NT2/D1 (cell line): ENCODE measurements around the gene NKX6-2.

Experiments used
- DNase-seq: peaks from one replicate; pipeline ENCODE4 v3.0.0-alpha.2; 2011; ENCODE audit warnings: low read depth, low spot score
- H3K27me3 ChIP-seq: 2 replicates; pipeline ENCODE4 v1.6.0; 2011; ENCODE audit warnings: mild to moderate bottlenecking; ENCODE audit not compliant: insufficient read length, insufficient read depth
- H3K36me3 ChIP-seq: 2 replicates; pipeline ENCODE4 v1.6.1; 2011; ENCODE audit warnings: mild to moderate bottlenecking, low read length, mixed read lengths; ENCODE audit not compliant: insufficient read depth, insufficient read length
- H3K4me1 ChIP-seq: 2 replicates; pipeline ENCODE4 v1.5.1; 2011; ENCODE audit not compliant: insufficient read depth, insufficient read length
- H3K4me3 ChIP-seq: 2 replicates; pipeline ENCODE4 v1.5.1; 2011; ENCODE audit warnings: low read depth; ENCODE audit not compliant: insufficient read length
- H3K9ac ChIP-seq: 2 replicates; pipeline ENCODE4 v1.6.0; 2011; ENCODE audit warnings: low read depth; ENCODE audit not compliant: insufficient read length
- H3K9me3 ChIP-seq: 2 replicates; pipeline ENCODE4 v1.5.1; 2011; ENCODE audit warnings: mild to moderate bottlenecking, low read length; ENCODE audit not compliant: insufficient read depth
- SUZ12 ChIP-seq: IDR thresholded peaks from 2 replicates; pipeline ENCODE4 v1.6.1; 2011; ENCODE audit not compliant: insufficient read length, insufficient read depth; ENCODE audit errors: extremely low read depth
- YY1 ChIP-seq: IDR thresholded peaks from 2 replicates; pipeline ENCODE4 v1.6.1; 2011; ENCODE audit not compliant: insufficient read length, insufficient read depth
- ZNF274 ChIP-seq: IDR thresholded peaks from 2 replicates; pipeline ENCODE4 v1.6.1; 2011; ENCODE audit warnings: mild to moderate bottlenecking, low read depth, low read length

NKX6-2 gene

DNA sequence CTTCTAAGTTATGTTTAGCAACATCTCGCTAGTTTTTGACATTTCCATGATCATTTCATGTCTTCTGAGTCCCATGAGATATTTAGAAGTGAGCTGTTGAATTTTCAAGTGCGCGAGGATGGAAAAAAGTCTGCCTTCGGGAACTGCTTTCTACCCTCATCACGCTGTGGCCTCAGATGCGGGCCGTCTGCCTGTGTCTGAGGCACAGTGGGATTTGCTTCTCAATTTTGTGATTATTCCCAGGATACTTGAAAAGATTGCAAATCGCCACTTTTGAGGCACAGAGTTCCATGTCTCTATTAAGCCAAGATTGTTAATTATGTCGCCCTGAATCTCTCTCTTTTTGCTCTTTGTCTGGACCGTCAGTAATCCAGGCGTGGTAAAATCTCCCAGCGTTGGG lies 30.8 kb upstream of the NKX6-2 start:
- no peak for DNase-seq

DNA sequence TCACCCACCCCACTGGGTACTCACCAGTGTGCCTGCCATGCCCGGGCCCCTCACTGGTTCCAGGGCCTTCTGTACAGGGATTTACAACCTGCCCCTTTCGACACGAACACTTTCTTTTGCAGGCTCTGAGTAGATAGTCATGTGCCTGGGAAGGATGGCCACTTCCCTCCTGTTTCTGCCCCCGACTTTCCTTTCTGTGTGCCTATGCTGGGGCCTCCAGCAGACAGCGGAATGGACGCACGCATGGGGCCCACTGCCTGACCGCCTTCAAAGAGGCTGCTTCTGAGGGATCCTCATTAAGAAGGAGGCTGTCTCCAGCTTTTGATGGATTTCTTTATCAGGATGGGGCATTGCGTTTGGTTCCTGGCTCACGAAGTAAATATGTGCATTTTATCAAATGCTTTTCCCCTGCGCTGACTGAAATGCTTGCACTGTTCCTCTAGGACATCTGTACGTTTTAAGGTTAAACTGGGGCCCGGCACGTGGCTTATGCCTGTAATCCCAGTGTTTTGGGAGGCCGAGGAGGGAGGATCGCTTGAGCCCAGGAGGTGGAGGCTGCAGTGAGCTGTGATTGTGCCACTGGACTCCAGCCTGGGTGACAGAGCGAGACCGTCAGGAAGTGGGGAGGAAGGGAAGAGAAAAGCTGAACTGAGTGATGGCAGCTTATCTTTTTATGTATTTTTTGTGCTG lies 29.4 kb upstream of the NKX6-2 start:
- DNase-seq = no peak
- Histone ChIP-seq H3K4me3 (no peak overlapping the region), H3K9me3 (no peaks in the 10 kb centered on the region), H3K36me3 (no peaks in the 10 kb centered on the region), H3K9ac (no peak overlapping the region), H3K4me1 (peaks cover 2% of the 10 kb centered on the region), H3K27me3 (no peaks in the 10 kb centered on the region)
- TF ChIP-seq ZNF274 = no peak
- no peak for TF ChIP-seq YY1
- no peak for TF ChIP-seq SUZ12

More for the DNA sequence above, 30.8 kb upstream of the NKX6-2 start:
- H3K9ac ChIP-seq = no peak overlapping the region
- no peaks in the 10 kb centered on the region for H3K27me3 ChIP-seq
- H3K36me3 ChIP-seq = no peaks in the 10 kb centered on the region
- TF ChIP-seq SUZ12 (no peak), ZNF274 (no peak), YY1 (no peak)
- H3K4me3 ChIP-seq = no peak overlapping the region
- peaks cover 2% of the 10 kb centered on the region for H3K4me1 ChIP-seq
- H3K9me3 ChIP-seq = no peaks in the 10 kb centered on the region; the same call in 1 of the 2 replicates

DNA sequence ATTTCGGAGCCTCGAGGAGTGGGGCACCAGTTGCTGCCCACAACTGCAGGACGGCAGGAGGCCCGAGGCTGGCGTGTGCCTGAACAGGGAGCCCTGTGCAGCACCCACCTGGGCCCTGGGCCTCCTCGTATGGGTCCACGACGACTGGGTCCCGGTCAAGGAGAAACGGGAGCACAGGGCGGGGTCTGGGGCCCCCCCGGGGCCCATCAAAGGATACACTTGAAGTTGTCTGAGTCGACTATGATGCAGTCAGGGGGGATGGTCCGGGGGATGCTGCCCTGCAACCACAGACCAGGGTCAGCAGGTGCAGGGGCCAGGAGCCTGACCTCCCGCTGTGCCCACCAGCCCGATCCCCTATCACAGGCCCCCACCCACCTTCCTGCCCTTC lies 28.5 kb upstream of the NKX6-2 start:
- Histone ChIP-seq H3K4me1 (peaks cover 2% of the 10 kb centered on the region), H3K4me3 (no peak overlapping the region), H3K9ac (no peak overlapping the region), H3K27me3 (no peaks in the 10 kb centered on the region), H3K9me3 (no peaks in the 10 kb centered on the region), H3K36me3 (no peaks in the 10 kb centered on the region)
- no peak for DNase-seq
- TF ChIP-seq SUZ12 (no peak), ZNF274 (no peak), YY1 (no peak)

DNA sequence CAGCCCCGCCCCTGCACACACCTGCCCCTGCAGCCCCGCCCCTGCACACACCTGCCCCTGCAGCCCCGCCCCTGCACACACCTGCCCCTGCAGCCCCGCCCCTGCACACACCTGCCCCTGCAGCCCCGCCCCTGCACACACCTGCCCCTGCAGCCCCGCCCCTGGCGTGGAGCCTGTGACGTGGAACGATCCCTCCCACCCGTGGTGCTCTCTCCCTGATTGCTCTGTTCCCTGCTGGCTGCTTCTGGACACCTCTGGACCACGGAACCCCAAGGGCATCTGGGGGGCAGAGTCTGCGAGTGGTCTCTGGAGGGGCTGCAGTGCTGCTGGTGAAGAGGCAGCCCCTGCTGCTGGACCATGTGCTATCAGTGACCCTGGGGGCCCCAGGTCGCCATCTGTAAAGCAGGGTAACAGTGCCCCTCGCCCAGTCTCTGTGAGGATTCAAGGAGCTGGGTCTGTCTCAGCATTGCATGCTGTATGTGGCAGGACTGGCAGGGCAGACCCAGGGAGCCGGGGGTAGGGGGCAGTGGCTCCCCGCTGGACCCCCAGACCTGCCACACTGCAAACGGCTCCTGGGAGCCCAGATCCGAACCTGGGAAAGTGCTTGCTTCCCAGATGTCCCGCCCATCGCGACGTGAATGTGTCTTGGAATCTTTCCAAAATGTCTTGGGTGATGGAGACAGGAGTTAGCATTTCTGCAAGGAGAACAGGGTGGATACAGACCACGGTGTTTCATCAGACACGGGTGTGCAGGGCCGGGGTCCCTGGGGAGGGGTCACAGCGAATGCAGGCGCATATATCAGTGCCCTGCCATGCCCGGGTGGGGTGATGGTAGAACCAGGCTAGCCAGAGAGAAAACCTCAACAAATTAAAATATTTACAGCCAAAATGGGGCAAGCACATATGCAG lies 27.9 kb upstream of the NKX6-2 start:
- Histone ChIP-seq H3K36me3 (no peaks in the 10 kb centered on the region), H3K4me1 (peaks cover 2% of the 10 kb centered on the region), H3K9ac (no peak overlapping the region), H3K27me3 (no peaks in the 10 kb centered on the region), H3K4me3 (no peak overlapping the region), H3K9me3 (no peaks in the 10 kb centered on the region)
- no peak for TF ChIP-seq YY1
- TF ChIP-seq ZNF274 = no peak
- no peak for TF ChIP-seq SUZ12
- DNase-seq = no peak

DNA sequence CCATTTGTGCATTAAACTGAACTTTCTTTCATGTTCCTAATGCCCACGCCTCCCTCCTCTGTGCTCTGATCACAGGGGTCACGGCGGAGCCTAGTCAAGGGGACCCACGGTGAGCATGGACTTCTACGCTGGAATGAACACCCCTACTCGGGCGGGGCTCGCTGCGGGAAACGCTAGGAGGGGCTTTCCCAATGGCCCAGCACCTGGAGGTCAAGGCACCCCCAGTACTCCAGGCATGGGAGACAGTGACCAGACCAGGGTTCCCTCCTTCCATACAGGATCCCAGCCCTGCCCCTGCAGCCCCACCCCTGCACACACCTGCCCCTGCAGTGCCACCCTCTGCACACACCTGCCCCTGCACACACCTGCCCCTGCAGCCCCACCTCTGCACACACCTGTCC lies 27.1 kb upstream of the NKX6-2 start:
- H3K4me3 ChIP-seq = no peak overlapping the region
- H3K4me1 ChIP-seq = peaks cover 2% of the 10 kb centered on the region
- H3K9me3 ChIP-seq = no peaks in the 10 kb centered on the region
- H3K36me3 ChIP-seq = no peaks in the 10 kb centered on the region
- no peak for DNase-seq
- no peak overlapping the region for H3K9ac ChIP-seq
- no peak for TF ChIP-seq SUZ12
- no peak for TF ChIP-seq YY1
- H3K27me3 ChIP-seq = no peaks in the 10 kb centered on the region

DNA sequence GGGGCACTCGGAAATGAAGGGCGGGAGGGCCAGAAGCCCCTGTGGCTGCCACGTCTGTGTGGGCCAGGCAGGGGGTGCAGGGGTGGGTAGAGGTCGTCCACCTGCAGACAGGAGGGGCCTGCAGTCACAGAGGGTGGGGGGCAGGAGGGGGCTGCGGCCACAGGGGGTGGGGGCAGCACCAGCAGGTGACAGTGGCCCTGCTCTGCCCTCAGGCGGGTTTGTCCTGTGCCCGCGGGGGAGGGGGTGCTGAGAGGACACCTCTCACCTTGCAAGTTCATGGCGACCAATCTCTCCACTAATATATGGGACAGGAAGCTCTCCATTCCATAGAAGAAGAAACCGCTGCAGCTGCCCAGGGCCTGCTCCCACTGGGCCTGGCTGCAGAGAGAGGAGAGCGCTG lies 26.6 kb upstream of the NKX6-2 start:
- TF ChIP-seq SUZ12 (no peak), ZNF274 (no peak), YY1 (no peak)
- Histone ChIP-seq H3K9me3 (no peaks in the 10 kb centered on the region), H3K36me3 (no peaks in the 10 kb centered on the region), H3K9ac (no peak overlapping the region), H3K4me1 (peaks cover 2% of the 10 kb centered on the region), H3K27me3 (no peaks in the 10 kb centered on the region), H3K4me3 (no peak overlapping the region)
- DNase-seq = no peak

DNA sequence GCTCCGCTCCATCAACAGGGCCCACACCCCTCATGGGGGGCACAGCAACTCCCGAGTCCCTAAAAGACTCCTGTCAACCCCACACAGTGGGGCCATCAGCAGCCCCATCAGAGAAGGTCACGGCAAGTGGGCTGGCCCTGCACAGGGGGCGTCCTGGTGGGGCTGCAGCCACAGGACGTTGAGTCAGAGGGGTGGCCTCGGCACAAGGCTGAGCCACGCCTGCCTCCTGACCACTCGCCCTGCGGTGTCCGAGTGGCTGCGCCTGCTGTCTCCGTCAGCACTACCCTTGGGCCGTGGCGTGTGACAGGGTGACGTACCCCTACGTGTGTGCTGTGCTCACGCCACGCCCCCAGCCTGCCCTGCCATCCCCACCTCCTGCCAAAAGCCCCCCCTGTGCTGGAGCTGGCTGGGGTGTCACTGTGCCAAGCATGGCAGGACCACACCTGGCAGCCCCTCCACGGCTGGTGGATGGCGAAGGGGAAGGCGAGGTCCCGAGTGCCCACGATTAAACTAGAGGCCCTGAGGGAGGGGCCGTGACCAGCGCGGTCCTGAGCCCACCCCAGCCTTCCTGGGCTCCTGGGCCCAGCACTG lies 26.0 kb upstream of the NKX6-2 start:
- Histone ChIP-seq H3K9me3 (no peaks in the 10 kb centered on the region), H3K9ac (no peak overlapping the region), H3K4me1 (peaks cover 2% of the 10 kb centered on the region), H3K27me3 (no peaks in the 10 kb centered on the region), H3K4me3 (no peak overlapping the region), H3K36me3 (no peaks in the 10 kb centered on the region)
- no peak for DNase-seq
- no peak for TF ChIP-seq YY1
- TF ChIP-seq SUZ12 = no peak
- TF ChIP-seq ZNF274 = no peak
